ENCODE measurements around the gene TET1.

Gene TET1

DNA sequence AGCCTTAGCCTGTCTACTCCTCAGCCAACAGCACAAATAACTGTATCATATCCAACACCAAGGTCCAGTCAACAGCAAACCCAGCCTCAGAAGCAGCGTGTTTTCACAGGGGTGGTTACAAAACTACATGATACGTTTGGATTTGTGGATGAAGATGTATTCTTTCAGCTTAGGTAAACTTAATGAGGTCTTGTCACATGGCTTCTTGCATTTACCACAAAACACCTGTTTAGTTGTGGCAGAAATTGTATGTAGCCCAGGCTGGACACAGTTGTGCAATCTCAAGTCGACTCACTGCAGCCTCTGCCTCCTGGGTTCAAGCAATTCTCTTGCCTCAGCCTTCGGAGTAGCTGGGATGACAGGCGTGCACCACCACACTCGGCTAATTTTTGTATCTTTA lies 182.3 kb downstream of the TET1 start:
- no peak overlapping the region for H3K4me2 ChIP-seq (ENCODE audit: low read length)
- H3K9ac ChIP-seq, result no peak overlapping the region
- no peaks in the 10 kb centered on the region for H3K27me3 ChIP-seq (ENCODE audit: control insufficient read depth, insufficient read depth, low read length)
- H3K27ac ChIP-seq, result no peak overlapping the region
- H2AFZ ChIP-seq, result no peak overlapping the region
- no peaks in the 10 kb centered on the region for H3K36me3 ChIP-seq (ENCODE audit: control insufficient read depth, insufficient read depth, low read length)
- H3K79me2 ChIP-seq, result no peaks in the 10 kb centered on the region
- no peaks in the 10 kb centered on the region for H3K9me3 ChIP-seq (ENCODE audit: control insufficient read depth, low read length)
- no peaks in the 10 kb centered on the region for H3K4me1 ChIP-seq
- no peak for TF ChIP-seq CTCF (IDR thresholded peaks at IDR 0.05)
- H3K4me3 ChIP-seq (ENCODE audit: low read depth, low read length), result no peak overlapping the region
